Esophagus mucosa (tissue), 1 donor: Measurements from ENCODE around the gene FHL2. TPM values are rescaled to one million over a fixed set of nuclear protein-coding genes. Genes with fewer than 3 reads are reported as not detected.
A peak's percentile ranks its signal among the peaks of the same experiment; 100 is the strongest.

ENCODE experiments used
- ATAC-seq: fragments of 200-7000 bp; cut with Tn5 transposase; one replicate; pipeline ENCODE4 v1.9.1; 2020
- total RNA-seq: library from RNA; stranded (reverse); gene quantifications from one replicate; pipeline ENCODE4 v1.2.4, GENCODE V29; 2023
- donor health status: DM: yes; HTN: yes; CAD: no.

The FHL2 gene
- total RNA-seq, 1 donor from 2014 or later, result 39.0 TPM

GRCh38 chr2:105378276-105378840 lies 20.5 kb downstream of the FHL2 start:
- ATAC-seq, result no peak

GRCh38 chr2:105377871-105378270 lies 21.0 kb downstream of the FHL2 start:
- ATAC-seq, result no peak

- ATAC-seq, result no peak
These were observed 22.0 kb downstream of the FHL2 start for GRCh38 chr2:105376789-105377240.

- ATAC-seq, result peak; percentile 35
These were observed 22.8 kb downstream of the FHL2 start for GRCh38 chr2:105376010-105376409.

GRCh38 chr2:105375001-105375561 lies 23.8 kb downstream of the FHL2 start:
- ATAC-seq, result no peak

GRCh38 chr2:105373895-105374401 lies 24.9 kb downstream of the FHL2 start:
- peak; percentile 54 for ATAC-seq

GRCh38 chr2:105373344-105373781 lies 25.5 kb downstream of the FHL2 start:
- peak; percentile 24 for ATAC-seq

GRCh38 chr2:105371810-105372209 lies 27.0 kb downstream of the FHL2 start:
- ATAC-seq, result no peak

GRCh38 chr2:105371156-105371555 lies 27.7 kb downstream of the FHL2 start:
- peak; percentile 2 for ATAC-seq

- peak; percentile 91 for ATAC-seq
These were observed 28.8 kb downstream of the FHL2 start for GRCh38 chr2:105369777-105370690.

- no peak for ATAC-seq
These were observed 30.0 kb downstream of the FHL2 start for GRCh38 chr2:105368759-105369408.

- ATAC-seq, result no peak
These were observed 33.6 kb downstream of the FHL2 start for GRCh38 chr2:105365206-105365605.

- ATAC-seq, result no peak
These were observed 34.3 kb downstream of the FHL2 start for GRCh38 chr2:105364436-105365139.

GRCh38 chr2:105362862-105363591 lies 35.8 kb downstream of the FHL2 start:
- ATAC-seq, result no peak

- no peak for ATAC-seq
These were observed 37.6 kb downstream of the FHL2 start for GRCh38 chr2:105361102-105361889.

- ATAC-seq, result no peak
These were observed 40.3 kb downstream of the FHL2 start for GRCh38 chr2:105358593-105358992.

GRCh38 chr2:105357122-105357521 lies 41.7 kb downstream of the FHL2 start:
- no peak for ATAC-seq

GRCh38 chr2:105344704-105345345 lies 54.0 kb downstream of the FHL2 start:
- ATAC-seq, result peak; percentile 46

- no peak for ATAC-seq
These were observed 59.4 kb downstream of the FHL2 start for GRCh38 chr2:105339414-105339813.

- peak; percentile 36 for ATAC-seq
These were observed 60.8 kb downstream of the FHL2 start for GRCh38 chr2:105338020-105338385.
